CD4-positive, alpha-beta T cell treated with Interleukin-1 beta for 1 hour (primary cell): Measurements from ENCODE around the gene C2CD4C.

Experiments
- DNase-seq, 2 donors: peaks; one replicate each; pipeline ENCODE4 v3.0.0-alpha.2; 2020 to 2022

Gene C2CD4C

DNA sequence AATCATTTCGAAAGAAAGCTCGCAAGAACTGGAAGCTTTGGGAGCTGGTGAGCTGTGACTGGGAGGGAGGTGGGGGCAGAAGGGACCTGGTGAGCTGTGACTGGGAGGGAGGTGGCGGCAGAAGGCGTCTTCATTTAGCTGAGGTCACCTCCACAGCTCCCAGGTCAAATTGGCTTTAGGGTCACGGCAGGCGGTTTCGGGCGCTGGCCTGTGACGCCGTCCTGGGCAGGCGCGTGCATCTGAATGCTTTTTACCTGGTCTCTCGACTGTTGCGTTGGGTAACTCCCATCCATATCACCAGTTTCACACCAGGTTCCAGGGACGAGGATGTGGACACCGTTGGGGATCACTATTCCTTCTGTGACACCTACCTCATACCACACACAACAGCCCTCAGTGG is 29.2 kb downstream of the C2CD4C start:
- no peak for DNase-seq

DNA sequence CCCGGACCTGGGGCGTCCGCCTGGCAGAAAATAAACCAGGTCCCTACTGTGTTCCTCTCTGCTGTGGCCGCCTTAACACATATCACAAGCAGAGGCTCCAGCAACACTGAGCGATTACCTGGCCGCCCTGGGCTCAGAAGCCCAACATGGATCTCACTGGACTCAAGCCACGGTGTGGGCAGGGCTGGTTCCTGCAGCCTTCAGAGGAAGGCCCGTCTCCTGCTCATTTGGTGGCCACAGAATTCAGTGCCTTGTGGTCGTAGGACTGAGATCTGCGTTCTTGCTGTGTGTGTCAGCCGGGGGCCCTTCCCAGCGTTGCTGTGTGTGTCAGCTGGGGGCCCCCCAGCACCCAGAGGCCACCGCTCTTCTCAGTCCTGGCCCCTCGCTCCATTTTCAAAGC is 30.2 kb downstream of the C2CD4C start:
- no peak for DNase-seq

DNA sequence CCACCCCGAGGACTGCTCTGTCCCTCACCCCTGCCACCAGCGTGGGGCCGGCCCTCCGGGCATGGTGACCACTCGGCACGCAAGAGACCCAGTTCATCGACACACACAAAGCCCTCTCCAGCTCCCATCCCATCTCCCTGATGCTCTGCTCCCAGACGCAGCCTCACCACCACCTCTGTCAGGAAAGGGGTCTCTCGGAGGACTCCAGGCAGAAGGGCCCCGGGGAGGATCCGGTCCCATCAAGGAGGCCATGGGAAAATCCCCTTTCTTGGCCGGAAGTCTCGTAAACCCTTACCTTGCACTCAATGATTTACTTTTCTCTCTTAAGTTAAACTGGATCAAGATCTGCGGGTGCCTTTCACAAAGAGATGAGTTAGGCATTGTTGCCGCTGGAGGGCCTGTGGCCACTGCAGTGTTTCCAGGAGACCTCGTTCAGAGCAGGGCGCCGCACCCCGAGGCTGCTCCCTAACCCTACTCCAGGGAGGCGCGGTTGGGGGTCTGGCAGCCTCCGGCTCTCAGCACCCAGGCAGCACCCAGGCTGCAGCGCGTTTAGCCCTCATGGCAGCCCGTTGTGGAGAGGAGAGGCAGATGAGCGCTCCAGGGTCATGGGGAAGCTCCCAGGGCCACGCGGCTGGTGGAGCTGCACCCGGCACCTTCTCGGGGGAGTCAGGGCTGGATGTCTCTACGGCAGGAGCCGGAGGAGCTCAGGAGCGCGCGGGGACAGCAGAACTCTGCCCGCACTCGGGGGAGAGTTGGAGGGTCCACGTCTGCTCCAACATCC is 31.0 kb downstream of the C2CD4C start:
- no peak for DNase-seq

DNA sequence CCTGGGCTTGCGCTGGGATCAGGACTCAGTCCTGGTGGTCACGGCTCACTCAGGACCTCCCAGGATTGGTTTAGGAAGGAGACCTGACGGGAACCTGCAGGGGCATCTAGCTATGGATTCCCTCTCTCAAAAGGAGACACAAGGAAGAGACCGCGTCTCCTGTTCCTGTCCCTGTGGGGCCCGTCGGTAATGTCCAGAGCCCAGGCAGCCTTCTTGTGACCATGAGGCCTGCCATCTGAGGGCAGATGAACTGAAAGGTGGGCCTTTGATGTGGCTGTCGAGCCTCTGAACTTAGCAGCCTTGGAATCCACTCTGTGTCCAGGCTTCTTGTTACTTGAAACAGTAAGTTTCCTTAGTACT is 32.9 kb downstream of the C2CD4C start:
- DNase-seq, result no peak

DNA sequence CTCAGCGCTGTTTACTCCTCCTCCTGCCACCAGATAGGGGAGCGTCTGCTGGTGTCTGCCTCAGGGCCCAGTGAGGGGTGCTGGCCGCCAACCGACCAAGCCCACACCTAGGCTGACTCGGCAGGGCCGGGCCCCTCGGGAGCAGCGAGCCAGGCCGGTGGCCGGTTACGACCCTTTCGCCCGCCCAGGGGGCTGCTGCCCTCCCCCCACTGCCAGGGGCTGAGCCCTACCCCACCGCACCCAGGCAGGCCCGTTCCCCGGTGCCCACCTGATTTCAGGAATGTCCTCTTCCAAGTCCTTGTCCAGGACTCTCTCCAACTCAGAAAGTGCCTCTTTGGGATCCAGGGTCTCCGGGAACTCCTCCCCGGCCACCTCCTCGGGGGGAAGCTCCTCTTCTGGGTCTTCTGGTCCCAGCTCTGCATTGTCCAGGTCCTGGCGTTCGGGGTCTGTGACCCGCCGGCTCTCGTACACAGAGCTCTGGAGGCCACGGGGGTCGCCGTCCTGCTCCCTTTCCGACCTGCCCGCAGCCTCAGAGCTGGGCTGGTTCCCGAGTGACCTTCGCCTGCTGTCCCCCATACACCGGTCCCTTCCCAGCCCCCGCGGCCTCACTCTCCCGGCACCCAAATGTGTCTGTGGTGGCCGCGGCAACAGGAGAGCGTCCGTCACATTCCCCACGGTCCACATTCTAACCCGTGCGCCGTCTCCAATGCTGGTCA is 33.4 kb downstream of the C2CD4C start:
- DNase-seq, result no peak

DNA sequence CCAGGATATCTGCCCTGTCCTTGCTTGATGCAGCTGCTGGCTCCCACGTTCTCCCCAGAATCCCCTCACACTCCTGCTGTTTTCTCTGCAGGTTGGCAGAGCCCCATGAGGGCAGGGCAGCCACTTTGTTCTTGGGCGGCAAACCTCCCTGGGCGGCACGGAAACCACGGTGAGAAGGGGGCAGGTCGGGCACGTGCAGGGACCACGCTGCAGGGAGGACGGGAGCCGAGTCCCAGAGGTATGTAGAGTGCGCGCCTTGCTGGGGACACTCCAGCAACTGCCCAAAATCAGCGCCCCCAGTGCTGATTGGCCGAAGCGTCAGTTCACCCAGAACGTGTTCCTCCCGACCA is 34.1 kb downstream of the C2CD4C start:
- DNase-seq, result no peak

DNA sequence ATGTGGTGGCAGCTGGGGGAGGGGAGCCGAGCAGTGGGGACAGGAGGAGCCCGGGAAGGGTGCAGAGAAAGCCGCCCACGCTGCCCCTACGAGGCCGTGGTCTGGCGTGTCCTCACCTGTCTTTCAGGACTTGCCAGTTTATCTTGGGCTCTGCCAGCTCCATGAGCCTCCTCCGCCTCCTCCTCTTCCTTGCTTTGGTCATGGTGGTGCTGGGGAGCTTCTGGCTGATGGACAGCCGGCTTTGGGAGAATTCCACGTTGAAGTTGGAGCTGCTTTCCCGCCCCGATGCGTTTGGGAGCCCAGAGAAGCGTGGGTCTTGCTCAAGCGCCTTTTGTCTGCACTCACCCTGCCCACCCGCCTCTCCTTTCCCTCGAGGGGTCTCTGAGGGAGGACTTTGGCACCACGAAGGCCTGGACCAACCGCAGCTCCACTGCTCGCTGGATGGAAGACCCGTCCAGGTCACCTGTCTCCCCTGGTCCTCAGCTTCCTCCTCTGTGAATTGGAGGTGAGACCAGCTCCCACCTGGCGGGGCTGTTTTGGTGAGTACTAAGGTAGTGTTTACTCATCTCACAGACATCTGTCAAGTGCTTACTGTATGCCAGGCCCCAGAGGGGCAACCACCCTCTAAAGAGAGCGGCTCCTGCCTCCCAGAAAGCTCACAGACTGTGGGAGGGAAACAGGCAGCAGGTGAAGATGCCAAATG is 34.6 kb downstream of the C2CD4C start:
- DNase-seq, result no peak

DNA sequence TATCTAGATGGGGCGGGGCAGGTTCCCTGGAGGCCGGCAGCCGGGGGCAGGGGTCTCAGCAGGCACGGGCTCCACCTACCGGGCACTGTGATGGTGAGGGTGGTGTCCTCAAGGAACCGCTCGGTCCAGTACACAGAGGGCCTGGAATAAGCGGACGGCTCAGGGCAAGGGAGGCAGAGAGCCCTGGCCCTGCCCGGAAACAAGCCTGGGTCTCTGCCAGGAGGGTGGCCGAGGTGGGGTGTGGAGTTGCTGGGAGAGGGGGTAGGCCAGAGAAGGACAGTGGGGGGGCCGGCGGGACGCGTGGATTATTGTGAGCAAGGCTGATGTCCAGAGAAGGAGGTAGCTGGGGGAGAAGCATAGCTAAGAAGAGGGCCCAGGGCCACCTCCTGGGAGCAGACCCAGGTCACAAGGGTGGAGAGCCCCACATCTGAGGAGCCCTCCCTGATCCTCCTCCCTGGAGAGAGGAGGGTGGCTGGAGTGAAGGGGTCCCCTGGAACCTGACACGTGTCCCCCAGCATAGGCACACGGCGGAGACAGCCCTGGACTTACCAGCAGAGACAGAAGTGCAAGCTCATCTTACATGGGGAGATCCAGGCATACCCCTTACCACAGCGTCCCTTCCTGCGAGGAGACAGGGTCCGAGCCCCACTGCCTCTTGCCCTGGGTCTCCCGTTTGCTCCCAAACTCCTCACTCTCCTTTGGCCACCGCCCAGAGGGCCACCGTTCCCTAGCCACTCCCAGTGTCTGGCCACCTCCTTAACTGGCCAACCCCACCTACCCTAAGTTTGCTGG is 35.4 kb downstream of the C2CD4C start:
- no peak for DNase-seq

DNA sequence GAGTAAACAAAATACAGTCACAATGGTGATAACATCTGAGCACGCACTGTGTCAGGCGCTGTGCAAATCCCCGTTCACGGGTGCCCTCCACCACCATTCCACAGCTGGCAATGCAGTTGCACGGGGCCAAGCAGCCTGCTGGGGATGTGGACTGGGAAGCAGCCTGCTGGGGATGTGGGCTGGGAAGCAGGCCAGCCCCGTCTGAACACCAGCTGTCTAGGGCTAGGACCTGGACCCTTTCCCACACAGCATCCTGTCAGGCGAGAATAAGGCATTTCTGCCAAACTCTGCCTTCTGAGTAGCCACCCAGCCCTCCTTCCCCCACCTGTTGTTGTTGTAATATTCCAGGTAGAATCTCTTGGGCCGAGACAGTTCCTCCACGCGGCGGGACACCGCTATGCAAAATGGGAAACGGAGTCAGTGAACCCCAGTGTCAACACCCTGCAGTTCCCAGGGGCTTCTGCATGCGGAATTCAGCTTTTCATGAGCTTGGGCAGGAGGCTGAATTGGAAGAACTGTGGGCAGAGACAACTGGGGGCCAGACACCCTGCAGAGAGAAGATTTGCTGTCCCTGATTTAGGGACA is 36.5 kb downstream of the C2CD4C start:
- DNase-seq, result no peak

DNA sequence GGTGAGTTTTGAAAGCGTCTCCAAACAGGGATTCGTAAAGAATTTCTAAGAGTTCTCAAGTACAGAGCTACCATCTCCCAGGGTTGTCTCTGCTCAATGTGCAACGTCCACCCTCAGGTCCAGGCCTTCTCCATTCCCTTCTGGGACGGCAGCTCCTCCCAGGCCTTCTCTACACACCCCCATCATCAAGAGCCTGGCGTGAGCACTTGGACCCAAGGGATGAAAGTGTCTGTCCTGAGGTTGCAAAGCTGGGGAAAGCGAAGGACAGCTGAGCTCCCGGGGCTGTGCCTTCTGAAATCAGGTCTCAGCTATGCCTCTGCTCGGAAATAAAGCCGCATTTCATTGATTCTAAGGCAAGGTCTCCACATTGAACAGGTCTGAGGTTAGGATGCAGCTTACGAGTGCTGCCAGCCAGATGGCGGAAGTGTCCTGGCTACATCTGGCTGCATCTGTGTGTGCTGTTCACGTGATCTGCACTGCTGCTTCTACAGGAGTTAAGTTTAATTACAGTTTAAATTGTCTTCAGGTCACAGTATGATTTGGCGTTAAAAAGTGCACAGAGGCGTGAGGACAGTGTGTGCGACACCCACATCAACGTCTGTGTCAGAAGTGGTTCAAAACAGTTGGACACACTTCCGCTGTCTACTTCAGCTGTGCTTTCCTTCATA is 37.3 kb downstream of the C2CD4C start:
- no peak for DNase-seq

DNA sequence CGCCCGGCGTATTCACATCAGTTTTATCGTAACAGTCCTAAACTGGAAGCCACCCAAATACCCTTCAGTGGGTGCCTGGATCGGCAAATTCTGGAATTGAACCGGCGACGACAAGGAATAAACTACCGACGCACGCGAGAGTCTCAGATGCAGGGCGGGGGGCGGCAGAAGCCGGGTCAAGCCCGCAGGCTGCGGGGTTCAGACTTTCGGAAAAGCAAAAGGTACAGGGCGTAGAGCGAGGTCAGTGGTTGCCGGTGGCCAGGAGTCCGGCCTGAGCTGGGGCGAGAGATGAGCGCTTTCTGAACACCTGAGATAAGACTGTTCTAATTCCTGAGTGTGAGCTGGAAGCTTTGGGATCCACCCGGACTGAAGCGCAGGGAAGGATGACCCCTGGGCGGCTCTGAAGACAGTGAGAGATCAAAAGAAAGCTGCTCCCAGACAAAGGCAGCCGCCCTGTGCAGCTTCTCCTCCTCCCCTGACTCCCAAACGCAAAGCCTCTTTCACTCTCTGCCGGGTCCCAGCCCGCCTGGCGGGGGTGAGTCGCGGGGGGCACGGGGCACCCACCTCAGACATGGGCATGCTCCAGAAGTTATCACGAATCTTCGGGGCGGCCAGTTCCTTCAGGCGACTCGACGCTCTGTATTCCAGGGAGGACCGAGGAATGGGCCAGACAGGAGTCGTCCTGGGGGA is 38.2 kb downstream of the C2CD4C start:
- no peak for DNase-seq

DNA sequence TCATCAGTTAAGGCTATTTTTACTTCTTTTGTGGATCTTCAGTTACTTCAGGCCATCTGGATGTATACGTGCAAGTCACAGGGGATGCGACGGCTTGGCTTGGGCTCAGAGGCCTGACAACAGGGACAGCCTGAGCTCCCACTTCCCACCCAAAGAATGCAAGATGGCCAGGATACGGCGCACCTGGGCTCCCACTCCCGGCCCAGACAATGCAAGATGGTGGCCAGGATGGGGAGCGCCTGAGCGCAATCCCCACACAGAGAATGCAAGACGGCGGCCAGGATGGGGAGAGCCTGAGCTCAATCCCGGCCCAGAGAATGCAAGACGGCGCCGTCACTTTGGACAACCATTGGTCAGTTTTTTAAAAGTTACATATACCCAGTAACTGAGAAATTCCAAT is 39.1 kb downstream of the C2CD4C start:
- DNase-seq, result no peak

DNA sequence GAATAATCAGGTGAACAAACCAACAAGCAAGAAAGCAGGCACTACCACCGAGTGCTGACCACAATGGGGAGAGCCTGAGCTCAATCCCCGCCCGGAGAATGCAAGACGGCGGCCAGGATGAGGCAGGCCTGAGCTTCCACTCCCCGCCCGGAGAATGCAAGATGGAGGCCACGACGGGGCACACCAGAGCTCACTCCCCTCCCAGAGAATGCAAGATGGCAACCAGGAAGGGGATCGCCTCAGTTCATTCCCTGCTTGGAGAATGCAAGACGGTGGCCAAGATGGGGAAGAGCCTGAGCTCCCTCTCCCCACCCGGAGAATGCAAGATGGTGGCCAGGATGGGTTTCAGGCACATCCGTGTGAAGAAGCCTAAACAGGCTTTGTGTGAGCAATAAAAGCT is 39.7 kb downstream of the C2CD4C start:
- no peak for DNase-seq

DNA sequence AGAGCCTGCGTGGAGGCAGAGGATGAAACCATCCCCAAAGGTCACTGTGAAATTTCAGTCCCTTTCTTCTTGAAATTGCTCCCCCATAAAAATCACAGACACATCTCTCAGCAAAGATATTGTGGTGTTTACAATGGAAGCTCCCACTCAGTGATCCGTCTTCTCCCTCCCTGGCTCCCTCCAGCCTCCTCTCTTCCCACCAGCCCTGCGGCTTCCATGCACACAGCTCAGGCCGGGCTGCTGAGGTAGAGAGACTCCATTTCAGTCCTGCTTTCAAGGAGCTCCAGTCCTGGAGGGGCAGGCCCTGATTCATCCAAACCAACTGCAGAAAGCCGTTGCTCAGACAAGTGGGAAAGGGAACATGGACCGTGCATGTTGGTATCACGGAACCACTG is 40.3 kb downstream of the C2CD4C start:
- DNase-seq, result no peak

DNA sequence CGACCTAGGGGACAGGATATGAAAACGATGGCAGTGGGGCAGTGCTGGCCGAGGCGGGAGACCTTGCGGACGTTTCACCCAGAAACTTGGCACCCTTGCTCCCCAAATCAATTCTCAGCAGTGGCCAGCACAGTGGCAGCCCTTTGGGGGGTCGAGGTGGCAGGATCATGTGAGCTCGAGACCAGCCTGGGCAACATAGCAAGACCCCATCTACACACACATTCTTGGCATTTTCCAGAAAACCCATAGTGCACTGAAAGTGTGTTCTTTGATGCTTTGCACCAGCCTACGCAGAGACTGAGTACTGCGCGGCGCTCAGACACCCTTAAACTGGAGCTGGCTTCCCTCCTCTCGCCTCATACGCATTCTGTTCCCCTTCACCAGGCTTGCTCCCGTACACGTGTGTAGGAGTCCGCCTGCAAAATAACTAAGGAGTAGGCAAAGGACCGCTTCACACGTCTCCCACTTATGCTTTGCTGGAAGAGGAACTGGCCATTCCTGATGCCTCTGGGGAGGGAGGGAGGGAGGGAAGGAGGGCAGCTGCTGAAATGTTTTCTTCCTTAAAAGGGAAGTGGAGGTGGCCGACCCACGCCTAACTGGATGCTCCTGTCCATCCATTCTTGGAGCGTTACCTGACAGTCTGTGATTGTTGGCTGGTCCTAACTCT is 40.9 kb downstream of the C2CD4C start:
- DNase-seq, result no peak

DNA sequence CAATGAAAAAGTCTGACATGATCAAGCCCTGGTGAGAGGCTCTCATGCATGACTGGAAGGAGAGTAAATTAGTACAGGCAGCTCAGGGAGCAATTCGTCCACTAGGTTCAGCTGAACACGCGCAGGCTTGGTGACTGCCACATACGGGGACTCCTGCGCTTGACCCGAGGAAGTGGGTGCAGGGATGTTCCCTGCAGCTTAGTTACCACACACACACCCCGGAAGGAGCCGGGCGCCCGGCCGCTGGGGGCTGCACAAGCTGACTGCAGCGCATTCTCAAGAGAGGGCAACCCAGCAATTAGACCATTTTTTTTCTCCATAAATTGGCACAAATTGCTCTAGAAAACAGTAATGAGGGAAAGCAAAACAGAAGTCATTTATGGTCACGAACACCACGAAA is 41.4 kb downstream of the C2CD4C start:
- DNase-seq, result no peak

DNA sequence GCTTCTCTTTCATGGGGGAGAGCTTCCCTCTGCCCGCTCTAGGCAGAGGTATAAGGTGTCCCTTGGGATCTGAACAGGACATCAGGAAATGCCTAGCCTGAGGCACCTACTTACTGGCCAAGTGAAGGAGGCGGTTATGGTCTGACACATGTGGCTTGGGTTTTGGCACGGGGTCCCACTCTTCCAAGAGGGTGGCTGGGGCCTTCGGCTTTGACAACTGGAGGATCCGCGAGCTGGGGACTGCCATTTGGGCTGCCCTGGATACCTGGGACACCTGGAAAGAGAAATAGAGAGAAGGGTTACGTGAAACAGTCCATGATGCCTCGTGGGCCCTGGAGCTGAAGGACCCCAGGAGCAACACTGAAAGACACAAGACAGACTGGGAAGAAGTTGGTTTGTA is 42.0 kb downstream of the C2CD4C start:
- no peak for DNase-seq

DNA sequence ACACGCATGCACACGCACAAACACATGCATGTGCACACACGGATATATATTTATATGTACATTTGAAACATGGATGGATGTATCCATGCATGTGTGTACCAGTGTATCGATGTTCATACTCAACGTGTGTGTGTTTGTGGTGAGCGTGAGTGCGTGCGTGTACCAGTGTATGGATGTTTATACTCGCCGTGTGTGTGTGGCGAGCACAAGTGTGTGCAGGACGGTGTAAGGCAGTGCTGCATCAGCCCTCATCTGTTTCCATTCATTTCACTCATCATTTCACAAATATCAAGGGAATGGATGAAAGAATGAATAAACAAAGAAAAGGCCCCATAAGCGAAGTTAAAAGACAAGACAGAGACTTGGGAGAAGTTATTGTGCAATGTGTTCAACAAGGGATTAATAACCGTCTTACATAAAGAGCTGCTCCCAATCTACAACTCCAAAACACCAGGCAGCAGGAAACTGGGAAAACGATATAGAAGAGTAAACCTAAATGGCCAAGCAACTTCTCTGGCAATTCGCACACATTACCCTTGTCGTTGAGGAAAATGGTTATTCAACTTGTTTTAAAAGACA is 42.7 kb downstream of the C2CD4C start:
- no peak for DNase-seq

DNA sequence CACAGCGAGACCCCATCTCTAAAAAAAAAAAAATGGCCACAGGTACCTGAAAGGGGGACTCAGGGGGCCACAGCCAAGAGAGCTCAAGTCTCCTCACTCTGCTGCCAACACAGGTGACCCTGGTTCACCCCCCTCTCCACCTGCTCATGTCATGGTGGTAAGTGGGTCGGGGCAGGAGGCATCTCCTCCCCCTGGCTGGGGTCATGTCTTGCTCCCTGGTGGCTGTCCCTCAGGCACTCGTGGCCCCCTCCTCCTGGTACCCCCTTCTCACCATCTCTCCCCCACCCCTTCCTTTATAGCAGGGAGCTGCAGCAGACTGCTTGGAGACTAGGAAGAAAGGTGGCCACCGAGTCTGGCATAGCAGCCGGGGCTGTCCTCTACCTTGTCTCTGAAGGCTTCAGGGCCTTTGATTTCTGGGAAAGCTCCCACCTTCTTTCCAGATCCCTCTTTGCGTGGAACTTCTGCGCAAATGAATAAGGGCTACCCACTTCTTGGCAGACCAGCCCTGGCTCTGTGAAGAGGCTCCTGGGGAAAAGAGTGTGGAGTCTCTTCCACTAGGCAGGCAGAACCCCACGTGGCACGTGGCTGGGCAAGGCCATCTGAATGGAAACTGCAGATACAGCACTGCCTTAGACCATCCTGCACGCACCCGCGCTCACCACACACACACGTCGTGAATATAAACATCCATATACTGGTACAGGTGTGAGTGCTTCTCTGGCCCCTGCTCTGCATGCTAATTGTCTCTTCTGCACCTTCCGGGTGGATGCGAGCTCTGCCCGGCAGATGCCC is 44.3 kb downstream of the C2CD4C start:
- DNase-seq, result no peak

DNA sequence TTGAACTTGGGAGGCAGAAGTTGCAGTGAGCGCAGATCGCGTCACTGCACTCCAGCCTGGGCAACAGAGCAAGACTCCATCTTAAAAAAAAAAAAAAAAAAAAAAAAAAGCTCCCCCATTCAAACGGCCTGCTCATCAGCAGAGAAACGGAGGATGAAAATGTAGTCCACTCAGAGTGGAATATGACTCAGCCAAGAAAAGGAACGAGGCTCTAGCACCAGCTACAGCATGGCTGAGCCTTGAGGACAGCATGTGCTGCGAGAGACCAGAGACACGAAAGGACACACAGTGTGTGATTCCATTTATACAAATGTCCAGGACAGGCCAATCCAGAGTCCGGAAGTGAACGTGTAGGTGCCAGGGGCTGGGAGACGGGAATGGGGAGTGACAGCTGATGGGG is 46.3 kb downstream of the C2CD4C start:
- no peak for DNase-seq
